ENCODE data around the gene HES2.
"Not testable (repeated sequence)": the region's sequence is repeated elsewhere in the genome, so short reads cannot be mapped to it uniquely, and the experiment has no call there.

DNA sequence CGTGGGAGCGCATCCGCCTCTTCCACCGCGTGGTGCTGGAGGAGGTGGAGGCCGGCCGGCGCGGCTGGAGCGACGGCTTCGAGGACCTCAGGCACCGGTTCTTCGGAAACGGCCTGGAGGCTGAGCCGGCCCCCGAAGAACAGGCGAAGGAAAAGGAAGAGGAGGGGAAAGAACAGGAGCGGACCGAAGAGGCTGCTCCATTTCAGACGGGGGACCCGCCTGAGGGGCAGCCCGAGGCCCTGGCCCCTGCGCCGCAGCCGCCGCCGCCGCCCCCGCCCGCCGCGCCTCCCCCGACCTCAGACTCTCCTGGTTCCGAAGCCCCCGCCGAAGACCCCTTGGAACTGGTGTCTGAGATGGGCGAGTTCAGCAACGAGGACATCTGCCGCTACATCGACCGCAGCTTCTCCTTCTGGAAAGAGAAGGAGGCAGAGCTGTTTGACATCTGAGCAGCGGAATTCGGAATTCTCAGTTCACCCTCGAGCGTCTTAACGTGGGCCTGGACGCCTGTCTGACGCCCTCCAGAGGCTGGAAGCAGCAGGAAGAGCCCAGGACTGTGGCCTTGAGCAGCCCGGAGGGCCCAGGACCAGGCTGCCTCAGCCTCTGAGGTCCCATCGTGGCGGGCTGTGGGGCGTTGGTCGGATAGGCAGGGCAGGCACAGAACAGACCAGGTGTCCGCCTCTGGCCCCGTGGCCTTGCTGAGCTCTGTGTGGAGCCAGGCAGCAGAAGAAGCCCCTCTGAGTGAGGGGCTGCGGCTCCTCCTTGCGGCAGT is 36.2 kb upstream of the HES2 start:
- TF ChIP-seq POLR2A (IDR thresholded peaks at IDR 0.05; ENCODE audit: low read length); GATA1 (IDR thresholded peaks at IDR 0.05; ENCODE audit: low read depth, low read length): not testable (repeated sequence)
